Panc1 (cell line): Measurements from ENCODE around the gene ZBTB47. TPM values are rescaled to one million over a fixed set of nuclear protein-coding genes. Genes with fewer than 3 reads are reported as not detected.

Source experiments
- ATAC-seq: fragments of 200-7000 bp; cut with Tn5 transposase; 2 replicates; pipeline ENCODE4 v1.9.1; 2020; ENCODE audit warnings: mild to moderate bottlenecking, moderate library complexity
- BruUV-seq: library from RNA; stranded (reverse); fragments of 400-500 nt; replicated peaks from 2 replicates; lab custom pipeline; 2021; lab: Mats Ljungman, UMichigan
- CTCF ChIA-PET: fragments of 300-600 bp; sonication (Branson Sonifier 250); formaldehyde crosslinking; loops from one replicate; lab custom pipeline; 2022; ENCODE audit warnings: antibody characterized with exemption; lab: Charles Lee
- POLR2A ChIA-PET: fragments of 300-600 bp; sonication (Branson Sonifier 250); formaldehyde crosslinking; loops from one replicate; lab custom pipeline; 2022; ENCODE audit warnings: antibody characterized with exemption; lab: Charles Lee
- DNase-seq: peaks from one replicate; pipeline ENCODE4 v3.0.0-alpha.2; 2010; ENCODE audit warnings: low read depth, low spot score
- H3K27ac ChIP-seq: 2 replicates; pipeline ENCODE4 v1.5.1; 2011; ENCODE audit warnings: mild to moderate bottlenecking, low read length, inconsistent platforms
- H3K27me3 ChIP-seq: fragments of 200-500 bp; sonication (Bioruptor generic); 2 replicates; pipeline ENCODE4 v1.6.0; 2014; ENCODE audit warnings: low read length, inconsistent platforms; ENCODE audit not compliant: control insufficient read depth, insufficient read depth
- H3K36me3 ChIP-seq: fragments of 200-500 bp; sonication (Bioruptor generic); 2 replicates; pipeline ENCODE4 v1.5.1; 2014; ENCODE audit warnings: inconsistent platforms, mild to moderate bottlenecking, low read length, moderate library complexity; ENCODE audit not compliant: control insufficient read depth, insufficient read depth
- H3K4me1 ChIP-seq: 2 replicates; pipeline ENCODE4 v1.5.1; 2011; ENCODE audit warnings: inconsistent platforms, mild to moderate bottlenecking, low read length, moderate library complexity; ENCODE audit not compliant: control insufficient read depth, insufficient read depth
- H3K4me3 ChIP-seq, 2 experiments: 2 replicates each; pipeline ENCODE4 v1.5.1; 2011 to 2012; ENCODE audit warnings: low read depth in 2 of 2, low read length in 2 of 2, mild to moderate bottlenecking in 2 of 2, inconsistent platforms in 1 of 2, moderate library complexity in 1 of 2
- H3K9me3 ChIP-seq: fragments of 200-500 bp; sonication (Bioruptor generic); 2 replicates; pipeline ENCODE4 v1.5.1; 2014; ENCODE audit warnings: low read depth, mild to moderate bottlenecking, inconsistent platforms, low read length, moderate library complexity; ENCODE audit not compliant: control insufficient read depth, insufficient read depth
- CTCF ChIP-seq: fragments of 450-650 bp; IDR thresholded peaks from 2 replicates; pipeline ENCODE4 v1.5.1; 2017; ENCODE audit warnings: mild to moderate bottlenecking
- POLR2AphosphoS5 ChIP-seq: IDR thresholded peaks from 2 replicates; pipeline ENCODE4 v1.6.1; 2012; ENCODE audit warnings: mild to moderate bottlenecking, low read depth, low read length, moderate library complexity
- REST ChIP-seq, 2 experiments: IDR thresholded peaks; 2 replicates each; pipeline ENCODE4 v1.6.1; 2011 to 2012; ENCODE audit warnings: low read depth in 2 of 2, control low read depth in 1 of 2, low read length in 1 of 2, mild to moderate bottlenecking in 1 of 2, moderate library complexity in 1 of 2; ENCODE audit not compliant: insufficient read depth in 1 of 2
- SIN3A ChIP-seq: IDR thresholded peaks from 2 replicates; pipeline ENCODE4 v1.6.1; 2012; ENCODE audit warnings: low read depth, mild to moderate bottlenecking, low read length, moderate library complexity, borderline replicate concordance; ENCODE audit not compliant: insufficient read depth
- TCF7L2 ChIP-seq: IDR thresholded peaks from 2 replicates; pipeline ENCODE4 v1.6.1; 2011; ENCODE audit warnings: mild to moderate bottlenecking, low read depth, low read length, inconsistent platforms
- in situ Hi-C: cut with HindIII; loops from 2 replicates; pipeline ENCODE4 v1.10.0; 2016; ENCODE audit warnings: low sequenced_read_pairs, low pct_unique_long_range_greater_than_20kb
- intact Hi-C: fragments of 100-400 bp; cut with micrococcal nuclease; formaldehyde crosslinking; loops from one replicate; pipeline ENCODE4 v1.10.0; 2022; ENCODE audit not compliant: unreplicated experiment
- total RNA-seq: library from RNA; stranded (reverse); gene quantifications from one replicate; pipeline ENCODE4 v1.2.1, GENCODE V29; 2021; ENCODE audit not compliant: unreplicated experiment

ZBTB47 gene
- total RNA-seq, 1 experiment from 2014 or later = 3.6 TPM

GRCh38 chr3:42639192-42639591 lies 14.3 kb upstream of the ZBTB47 start:
- CTCF ChIA-PET = no interaction called here

GRCh38 chr3:42640129-42640528 lies 13.4 kb upstream of the ZBTB47 start:
- in situ Hi-C loops = no loop called here
- no peak for DNase-seq
- H3K27ac ChIP-seq = no peak overlapping the region
- no TSS peak for BruUV-seq
- H3K4me1 ChIP-seq = no peaks in the 10 kb centered on the region
- H3K27me3 ChIP-seq = no peaks in the 10 kb centered on the region
- ChIA-PET CTCF (interaction anchor here (0.6 kb wide), 1 partner anchor 159 kb away, joined by 3 read pairs; no protein-coding TSS in a partner anchor), POLR2A (interaction anchor here (0.5 kb wide), 1 partner anchor 939 kb away, joined by 3 read pairs; no protein-coding TSS in a partner anchor)
- intact Hi-C loops = no loop called here
- TF ChIP-seq TCF7L2 (no peak), SIN3A (no peak), POLR2AphosphoS5 (no peak)
- H3K4me3 ChIP-seq = no peak overlapping the region
- H3K9me3 ChIP-seq = no peaks in the 10 kb centered on the region
- peaks cover 45% of the 10 kb centered on the region for H3K36me3 ChIP-seq
- ATAC-seq = no peak

More at GRCh38 chr3:42639192-42639591, 14.3 kb upstream of the ZBTB47 start:
- Histone ChIP-seq H3K36me3 (peaks cover 54% of the 10 kb centered on the region), H3K27me3 (no peaks in the 10 kb centered on the region), H3K4me3 (no peak overlapping the region), H3K9me3 (no peaks in the 10 kb centered on the region), H3K4me1 (no peaks in the 10 kb centered on the region), H3K27ac (no peak overlapping the region)
- no TSS peak for BruUV-seq
- ATAC-seq (no peak), DNase-seq (no peak)
- in situ Hi-C loops = no loop called here
- POLR2A ChIA-PET = no interaction called here
- intact Hi-C loops = no loop called here
- TF ChIP-seq TCF7L2 = no peak
- no peak for TF ChIP-seq POLR2AphosphoS5
- no peak for TF ChIP-seq SIN3A
- TF ChIP-seq REST (IDR thresholded peaks at IDR 0.05; ENCODE audit: insufficient read depth in 1 of 2, low read depth in 2 of 2, low read length in 1 of 2) = no peak
- TF ChIP-seq CTCF = no peak

GRCh38 chr3:42640771-42641370 lies 12.6 kb upstream of the ZBTB47 start:
- DNase-seq (no peak), ATAC-seq (no peak)
- intact Hi-C loops (no loop called here), in situ Hi-C loops (no loop called here)
- Histone ChIP-seq H3K27me3 (no peaks in the 10 kb centered on the region), H3K36me3 (peaks cover 45% of the 10 kb centered on the region), H3K4me3 (no peak overlapping the region), H3K9me3 (no peaks in the 10 kb centered on the region), H3K27ac (no peak overlapping the region), H3K4me1 (no peaks in the 10 kb centered on the region)
- TF ChIP-seq SIN3A (no peak), REST (IDR thresholded peaks at IDR 0.05; ENCODE audit: insufficient read depth in 1 of 2, low read depth in 2 of 2, low read length in 1 of 2) (no peak), POLR2AphosphoS5 (no peak), TCF7L2 (no peak), CTCF (no peak)
- BruUV-seq = no TSS peak
- ChIA-PET POLR2A (interaction anchor here (0.5 kb wide), 1 partner anchor 939 kb away, joined by 3 read pairs; no protein-coding TSS in a partner anchor), CTCF (interaction anchor here (0.6 kb wide), 1 partner anchor 159 kb away, joined by 3 read pairs; no protein-coding TSS in a partner anchor)
